Prostate gland (tissue), 2 donors: ENCODE data around the gene IKZF2.

Source experiments
- CTCF ChIP-seq, 4 experiments: fragments of 200-600 bp in 2 of 4; fragments of 450-650 bp in 2 of 4; sonication (generic) in 2 of 4; IDR thresholded peaks; 1 replicate in 3 of 4; 2 replicates in 1 of 4; pipeline ENCODE4 v1.5.1; 2016 to 2019; ENCODE audit warnings: antibody characterized with exemption in 4 of 4, mild to moderate bottlenecking in 2 of 4, moderate library complexity in 2 of 4
- POLR2AphosphoS5 ChIP-seq: sonication (generic); formaldehyde crosslinking; IDR thresholded peaks from one replicate; pipeline ENCODE4 v1.6.1; 2017; ENCODE audit warnings: antibody characterized with exemption

GRCh38 chr2:213157242-213157641 is 5.8 kb upstream of the IKZF2 start:
- TF ChIP-seq CTCF (IDR thresholded peaks at IDR 0.05), result no peak
- no peak for TF ChIP-seq POLR2AphosphoS5
